Stimulated activated CD8-positive, alpha-beta memory T cell treated with anti-CD3 and anti-CD28 coated beads, Interleukin-12 subunit alpha, Interleukin-12 subunit beta, amount 100 ng/mL, for 4 hours (primary cell): ENCODE data around the gene ORC2.
A peak's percentile ranks its signal among the peaks of the same experiment; 100 is the strongest.
"Not testable (repeated sequence)": the region's sequence is repeated elsewhere in the genome, so short reads cannot be mapped to it uniquely, and the experiment has no call there.

Experiments
- DNase-seq: peaks from one replicate; pipeline ENCODE4 v3.0.0-alpha.2; 2020; ENCODE audit warnings: low read depth

Gene ORC2

GRCh38 chr2:200963124-200963917, at the start of gene ORC2:
Gene ORC2 (minus strand): TSS chr2:200963660. CDS start chr2:200958123, 5,537 bp downstream.
- peak; percentile 81 for DNase-seq

GRCh38 chr2:201008296-201008829, 44.9 kb upstream of the ORC2 start:
- DNase-seq, result no peak

- no peak for DNase-seq
These were observed 44.1 kb upstream of the ORC2 start for GRCh38 chr2:201007584-201007998.

- DNase-seq, result no peak
These were observed 43.2 kb upstream of the ORC2 start for GRCh38 chr2:201006704-201007103.

GRCh38 chr2:201004370-201004769, 40.9 kb upstream of the ORC2 start:
- DNase-seq, result no peak

GRCh38 chr2:200993097-200993496, 29.6 kb upstream of the ORC2 start:
- no peak for DNase-seq

- DNase-seq, result no peak
These were observed 23.7 kb upstream of the ORC2 start for GRCh38 chr2:200987137-200987536.

GRCh38 chr2:200985799-200986198, 22.3 kb upstream of the ORC2 start:
- no peak for DNase-seq

- no peak for DNase-seq
These were observed 13.2 kb upstream of the ORC2 start for GRCh38 chr2:200976710-200977109.

GRCh38 chr2:200975672-200976071, 12.2 kb upstream of the ORC2 start:
- no peak for DNase-seq

- not testable (repeated sequence) for DNase-seq
These were observed 6.6 kb upstream of the ORC2 start for GRCh38 chr2:200970057-200970456.

GRCh38 chr2:200968735-200969134, 5.3 kb upstream of the ORC2 start:
- DNase-seq, result no peak

- DNase-seq, result no peak
These were observed 4.7 kb upstream of the ORC2 start for GRCh38 chr2:200968162-200968561.

GRCh38 chr2:200966770-200967169, 3.3 kb upstream of the ORC2 start:
- no peak for DNase-seq

GRCh38 chr2:200964498-200964897, 1.0 kb upstream of the ORC2 start:
- DNase-seq, result no peak

GRCh38 chr2:200963918-200964252, 425 bp upstream of the ORC2 start:
- not testable (repeated sequence) for DNase-seq

GRCh38 chr2:200962811-200963123, 693 bp downstream of the ORC2 start:
- DNase-seq, result no peak

GRCh38 chr2:200961674-200962073, 1.8 kb downstream of the ORC2 start:
- no peak for DNase-seq

- no peak for DNase-seq
These were observed 13.1 kb downstream of the ORC2 start for GRCh38 chr2:200950378-200950777.

- DNase-seq, result no peak
These were observed 18.1 kb downstream of the ORC2 start for GRCh38 chr2:200945395-200945729.

GRCh38 chr2:200944467-200945394, 18.7 kb downstream of the ORC2 start:
- peak; percentile 3 for DNase-seq

GRCh38 chr2:200943527-200944105, 19.8 kb downstream of the ORC2 start:
- DNase-seq, result no peak

GRCh38 chr2:200939832-200940231, 23.6 kb downstream of the ORC2 start:
- no peak for DNase-seq
